Endothelial cell of umbilical vein (primary cell): Measurements from ENCODE around the gene BIRC5. TPM values are rescaled to one million over a fixed set of nuclear protein-coding genes. Genes with fewer than 3 reads are reported as not detected.

Source experiments
- BruUV-seq: library from RNA; stranded (reverse); fragments of 400-500 nt; replicated peaks from 2 replicates; lab custom pipeline; 2021; lab: Mats Ljungman, UMichigan
- CTCF ChIA-PET: fragments of 300-600, 350-600 bp; sonication (Branson Sonifier 250); formaldehyde crosslinking; loops from one replicate; lab custom pipeline; 2021; ENCODE audit warnings: antibody characterized with exemption, inconsistent platforms; lab: Charles Lee
- POLR2A ChIA-PET: fragments of 300-600, 350-600 bp; sonication (Branson Sonifier 250); formaldehyde crosslinking; loops from one replicate; lab custom pipeline; 2021; ENCODE audit warnings: antibody characterized with exemption, inconsistent platforms; lab: Charles Lee
- DNase-seq: peaks from one replicate; pipeline ENCODE4 v3.0.0-alpha.2; 2011; ENCODE audit warnings: low read depth, low spot score
- FAIRE-seq: peaks from 2 replicates; lab custom pipeline; 2011; peaks lifted over from hg19 to GRCh38; lab: Jason Lieb, UNC
- H2AFZ ChIP-seq: 2 replicates; pipeline ENCODE4 v1.6.0; 2012; ENCODE audit warnings: low read depth, low read length, control low read depth, inconsistent platforms
- H3K27ac ChIP-seq: 2 replicates; pipeline ENCODE4 v1.5.1; 2011; ENCODE audit warnings: low read depth, mild to moderate bottlenecking, control low read depth, low read length, moderate library complexity; ENCODE audit not compliant: insufficient read depth
- H3K27me3 ChIP-seq, 2 experiments: 2 replicates each; pipeline versions ENCODE4 v1.6.0 to v1.6.1; 2011; ENCODE audit warnings: low read length in 2 of 2, mixed read lengths in 1 of 2; ENCODE audit not compliant: control insufficient read depth in 2 of 2, insufficient read depth in 2 of 2
- H3K36me3 ChIP-seq, 2 experiments: 2 replicates in 1 of 2; 3 replicates in 1 of 2; pipeline ENCODE4 v1.5.1; 2011; ENCODE audit warnings: low read length in 2 of 2, mild to moderate bottlenecking in 1 of 2, moderate library complexity in 1 of 2; ENCODE audit not compliant: control insufficient read depth in 2 of 2, insufficient read depth in 2 of 2; ENCODE audit errors: extremely low read depth in 1 of 2
- H3K4me1 ChIP-seq: 3 replicates; pipeline ENCODE4 v1.5.1; 2011; ENCODE audit warnings: mild to moderate bottlenecking, low read length; ENCODE audit not compliant: control insufficient read depth, insufficient read depth; ENCODE audit errors: extremely low read depth
- H3K4me2 ChIP-seq: 2 replicates; pipeline ENCODE4 v1.6.1; 2011; ENCODE audit warnings: low read length, control low read depth, mixed read lengths; ENCODE audit not compliant: insufficient read depth
- H3K4me3 ChIP-seq, 3 experiments: fragments of 200-600 bp in 1 of 3; sonication (generic), shearing (Covaris generic) in 1 of 3; replicated peaks in 1 of 3; 2 replicates each; pipeline ENCODE4 v1.5.1; 2011 to 2016; ENCODE audit warnings: control low read depth in 3 of 3, low read length in 3 of 3, mild to moderate bottlenecking in 2 of 3, inconsistent platforms in 1 of 3, low read depth in 1 of 3, moderate library complexity in 1 of 3; ENCODE audit not compliant: insufficient read depth in 1 of 3
- H3K79me2 ChIP-seq: 2 replicates; pipeline ENCODE4 v1.6.0; 2012; ENCODE audit warnings: low read length, inconsistent platforms; ENCODE audit not compliant: control insufficient read depth, insufficient read depth
- H3K9ac ChIP-seq: replicated peaks from 2 replicates; pipeline ENCODE3; 2011; ENCODE audit warnings: low read length, control low read depth; ENCODE audit not compliant: insufficient read depth; ENCODE audit errors: extremely low read depth
- H3K9me1 ChIP-seq: replicated peaks from 3 replicates; pipeline ENCODE4 v1.6.0; 2011; ENCODE audit warnings: mild to moderate bottlenecking, low read length; ENCODE audit not compliant: control insufficient read depth, insufficient read depth; ENCODE audit errors: extremely low read depth
- H3K9me3 ChIP-seq: replicated peaks from 2 replicates; pipeline ENCODE4 v1.5.1; 2012; ENCODE audit warnings: low read length, inconsistent platforms; ENCODE audit not compliant: control insufficient read depth, insufficient read depth
- H4K20me1 ChIP-seq: replicated peaks from 2 replicates; pipeline ENCODE3; 2011; ENCODE audit warnings: mild to moderate bottlenecking, low read length; ENCODE audit not compliant: control insufficient read depth, insufficient read depth; ENCODE audit errors: extremely low read depth
- EZH2 ChIP-seq: IDR thresholded peaks from 2 replicates; pipeline ENCODE4 v1.6.1; 2012; ENCODE audit warnings: borderline replicate concordance, low read depth, mild to moderate bottlenecking, moderate library complexity, low read length, inconsistent platforms; ENCODE audit not compliant: severe bottlenecking
- FOS ChIP-seq: IDR thresholded peaks from 2 replicates; pipeline ENCODE4 v1.6.1; 2011; ENCODE audit warnings: mild to moderate bottlenecking, low read length, moderate library complexity, borderline replicate concordance; ENCODE audit not compliant: insufficient read depth
- GATA2 ChIP-seq: IDR thresholded peaks from 2 replicates; pipeline ENCODE4 v1.7.0; 2011; ENCODE audit warnings: low read depth, mild to moderate bottlenecking, moderate library complexity, mixed read lengths, low read length; ENCODE audit not compliant: insufficient read length, insufficient read depth
- JUN ChIP-seq: IDR thresholded peaks from 2 replicates; pipeline ENCODE4 v1.6.1; 2011; ENCODE audit warnings: borderline replicate concordance, low read depth; ENCODE audit not compliant: insufficient read length, insufficient read depth
- MYC ChIP-seq: IDR thresholded peaks from one replicate; pipeline ENCODE4 v1.6.1; 2011; ENCODE audit warnings: mild to moderate bottlenecking, low read depth, low read length
- POLR2A ChIP-seq: IDR thresholded peaks from 2 replicates; pipeline ENCODE4 v1.6.1; 2012; ENCODE audit warnings: low read depth, mild to moderate bottlenecking, control low read depth, low read length
- POLR2AphosphoS5 ChIP-seq: IDR thresholded peaks from 2 replicates; pipeline ENCODE4 v1.6.1; 2012; ENCODE audit warnings: low read depth, mild to moderate bottlenecking, control low read depth, low read length, moderate library complexity; ENCODE audit not compliant: insufficient read depth
- dilution Hi-C: fragments of 300-500 bp; cut with MboI; formaldehyde crosslinking; loops from one replicate; pipeline ENCODE4 v1.15.0; 2019; ENCODE audit warnings: low sequenced_read_pairs; ENCODE audit not compliant: extremely low pct_ligation_motif_present
- intact Hi-C: fragments of 100-400 bp; cut with micrococcal nuclease; formaldehyde crosslinking; loops from one replicate; pipeline ENCODE4 v1.10.0; 2022
- polyA plus RNA-seq, 4 experiments: library from polyadenylated mRNA; depleted of rRNA in 3 of 4; stranded (reverse) in 3 of 4; unstranded in 1 of 4; fragments of >200 nt; gene quantifications; 2 replicates each; pipeline versions ENCODE4 v1.2.1 to v1.2.3, GENCODE V29; 2011 to 2012; ENCODE audit warnings: missing spikeins in 1 of 4
- total RNA-seq: library from RNA; stranded (reverse); gene quantifications from 2 replicates; pipeline ENCODE4 v1.2.3, GENCODE V29; 2021
- TF ChIP-seq, protein P1 (sequence below): IDR thresholded peaks from 2 replicates; pipeline ENCODE4 v1.6.1; 2011; ENCODE audit not compliant: insufficient read depth, insufficient read length

The BIRC5 gene
- total and polyA plus RNA-seq, 2 donors (not counting 3 experiments of a cell fraction or from before 2014, with no cell fraction given): 32.8 to 74.6 TPM

DNA sequence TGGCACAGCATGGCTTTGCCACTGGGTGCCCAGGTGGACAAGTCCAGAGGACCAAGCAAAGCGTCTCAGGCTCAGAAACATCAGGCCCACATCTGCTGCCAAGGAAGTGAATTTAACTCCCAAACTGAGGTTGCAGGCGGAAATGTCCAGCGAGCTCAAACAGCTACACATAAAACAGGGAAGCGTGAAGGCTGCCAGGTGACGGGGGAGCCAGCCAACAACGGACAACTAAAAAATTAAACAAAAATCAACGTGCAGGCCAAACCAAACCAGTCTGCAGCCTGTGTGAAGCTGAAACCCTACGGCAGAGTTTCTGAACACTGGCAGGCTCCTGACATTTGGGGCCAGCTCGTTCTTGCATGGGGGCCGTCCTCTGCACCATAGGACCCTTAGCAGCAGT is 29.7 kb upstream of the BIRC5 start:
- Histone ChIP-seq H3K27ac (no peak overlapping the region), H3K4me1 (peaks cover 11% of the 10 kb centered on the region), H3K27me3 (no peaks in the 10 kb centered on the region), H3K4me2 (no peak overlapping the region), H3K9me3 (no peaks in the 10 kb centered on the region), H3K4me3 (no peak overlapping the region), H3K79me2 (peaks cover 19% of the 10 kb centered on the region), H4K20me1 (no peaks in the 10 kb centered on the region), H2AFZ (no peak overlapping the region), H3K36me3 (no peaks in the 10 kb centered on the region), H3K9ac (no peak overlapping the region), H3K9me1 (no peaks in the 10 kb centered on the region)
- ChIA-PET CTCF (interaction anchor here (1.1 to 3.3 kb wide), 2 partner anchors 10 to 65 kb away, joined by 3 to 24 read pairs; no protein-coding TSS in a partner anchor), POLR2A (no interaction called here)
- TF ChIP-seq EZH2: no peak
- no peak for TF ChIP-seq MYC
- no peak for TF ChIP-seq JUN
- TF ChIP-seq POLR2AphosphoS5: no peak
- TF ChIP-seq GATA2: no peak
- TF ChIP-seq, protein P1, sequence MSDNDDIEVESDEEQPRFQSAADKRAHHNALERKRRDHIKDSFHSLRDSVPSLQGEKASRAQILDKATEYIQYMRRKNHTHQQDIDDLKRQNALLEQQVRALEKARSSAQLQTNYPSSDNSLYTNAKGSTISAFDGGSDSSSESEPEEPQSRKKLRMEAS: no peak
- TF ChIP-seq POLR2A: no peak
- dilution Hi-C loops (no loop called here), intact Hi-C loops (no loop called here)
- DNase-seq (no peak), FAIRE-seq (no peak)
- BruUV-seq: no TSS peak

DNA sequence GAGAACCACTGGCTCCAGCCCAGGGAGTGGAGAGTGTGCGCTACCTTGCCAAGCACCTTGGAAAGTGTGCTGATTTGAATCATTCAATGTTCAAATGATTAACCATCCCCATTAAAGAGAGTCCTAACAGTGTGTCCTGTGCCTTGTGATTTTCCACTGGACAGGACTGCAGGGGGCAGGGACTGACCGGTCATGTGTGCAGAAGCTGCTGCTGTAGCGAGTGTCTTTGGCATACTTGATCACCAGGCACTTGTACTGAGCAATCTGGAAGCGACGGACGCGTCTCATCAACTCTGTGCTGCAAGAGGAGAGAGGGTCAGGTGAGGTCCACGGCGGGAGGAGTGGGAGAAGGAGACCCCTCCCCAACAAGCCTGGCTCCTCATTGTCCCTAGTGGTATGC is 29.2 kb upstream of the BIRC5 start:
- H3K9me3 ChIP-seq: no peaks in the 10 kb centered on the region
- CTCF ChIA-PET: interaction anchor here (2.5 to 3.3 kb wide), 2 partner anchors 10 to 66 kb away, joined by 11 to 24 read pairs; no protein-coding TSS in a partner anchor
- POLR2A ChIA-PET: no interaction called here
- H3K36me3 ChIP-seq: no peaks in the 10 kb centered on the region
- BruUV-seq: no TSS peak
- no peaks in the 10 kb centered on the region for H3K27me3 ChIP-seq
- H3K27ac ChIP-seq: no peak overlapping the region
- no peaks in the 10 kb centered on the region for H4K20me1 ChIP-seq
- H3K4me1 ChIP-seq: peaks cover 11% of the 10 kb centered on the region
- no peak for FAIRE-seq
- TF ChIP-seq EZH2 (no peak), POLR2A (no peak), FOS (no peak)
- H3K79me2 ChIP-seq: peaks cover 19% of the 10 kb centered on the region
- dilution Hi-C loops (no loop called here), intact Hi-C loops (loop anchor here (5.0 kb wide), 2 partner anchors 228 to 353 kb away; partner anchors contain the start of gene TNRC6C)
- H3K9ac ChIP-seq: no peak overlapping the region
- H3K4me3 ChIP-seq: no peak overlapping the region
- H3K9me1 ChIP-seq: no peaks in the 10 kb centered on the region
- H3K4me2 ChIP-seq: no peak overlapping the region
- no peak overlapping the region for H2AFZ ChIP-seq
- no peak for DNase-seq
